PFSK-1 (cell line): ENCODE data around the gene GPR180.

ENCODE experiments used
- POLR2AphosphoS5 ChIP-seq: IDR thresholded peaks from 2 replicates; pipeline ENCODE4 v1.6.1; 2012; ENCODE audit warnings: low read depth, mild to moderate bottlenecking, control low read depth, low read length, moderate library complexity
- REST ChIP-seq, 2 experiments: IDR thresholded peaks; 2 replicates each; pipeline versions ENCODE4 v1.6.1 to v1.8.0; 2011 to 2012; ENCODE audit warnings: low read depth in 2 of 2, low read length in 2 of 2, control low read depth in 1 of 2, inconsistent platforms in 1 of 2, mild to moderate bottlenecking in 1 of 2, moderate library complexity in 1 of 2; ENCODE audit not compliant: insufficient read depth in 1 of 2
- SIN3A ChIP-seq: IDR thresholded peaks from 2 replicates; pipeline ENCODE4 v1.6.1; 2012; ENCODE audit warnings: mild to moderate bottlenecking, low read length, moderate library complexity, borderline replicate concordance; ENCODE audit not compliant: insufficient read depth
- TAF1 ChIP-seq: IDR thresholded peaks from 2 replicates; pipeline ENCODE4 v1.6.1; 2012; ENCODE audit warnings: low read length, control low read depth, borderline replicate concordance; ENCODE audit not compliant: insufficient read depth

GRCh38 chr13:94658926-94659597, 57.4 kb downstream of the GPR180 start:
- TF ChIP-seq POLR2AphosphoS5 (no peak), TAF1 (no peak), REST (IDR thresholded peaks at IDR 0.05; ENCODE audit: insufficient read depth in 1 of 2, low read depth in 2 of 2, low read length in 2 of 2) (no peak), SIN3A (no peak)
